Immature natural killer cell (primary cell): ENCODE measurements around the gene NUP205. TPM values are rescaled to one million over a fixed set of nuclear protein-coding genes. Genes with fewer than 3 reads are reported as not detected.
"Not testable (repeated sequence)": the region's sequence is repeated elsewhere in the genome, so short reads cannot be mapped to it uniquely, and the experiment has no call there.

Source experiments
- DNase-seq, 3 donors: peaks; one replicate each; pipeline ENCODE4 v3.0.0; 2022; ENCODE audit warnings: mixed read lengths in 1 of 3
- H3K27ac Mint-ChIP-seq, 6 donors: one replicate each; pipeline ENCODE4 v1.8.0; 2020; ENCODE audit warnings: mixed read lengths in 6 of 6, mild to moderate bottlenecking in 5 of 6, inconsistent platforms in 4 of 6, moderate library complexity in 3 of 6
- H3K27me3 Mint-ChIP-seq, 3 donors: one replicate each; pipeline ENCODE4 v1.8.0; 2020 to 2021; ENCODE audit warnings: low read depth in 3 of 3, mild to moderate bottlenecking in 3 of 3, mixed read lengths in 3 of 3, moderate library complexity in 3 of 3, inconsistent platforms in 1 of 3
- H3K36me3 Mint-ChIP-seq, 3 donors: one replicate each; pipeline ENCODE4 v1.8.0; 2020; ENCODE audit warnings: mixed read lengths in 3 of 3, inconsistent platforms in 2 of 3, mild to moderate bottlenecking in 2 of 3
- H3K4me1 Mint-ChIP-seq, 2 donors: one replicate each; pipeline ENCODE4 v1.8.0; 2020; ENCODE audit warnings: inconsistent platforms in 2 of 2, mild to moderate bottlenecking in 2 of 2, mixed read lengths in 2 of 2, moderate library complexity in 1 of 2
- H3K4me3 Mint-ChIP-seq, 5 donors: one replicate each; pipeline ENCODE4 v1.8.0; 2020; ENCODE audit warnings: mild to moderate bottlenecking in 5 of 5, mixed read lengths in 5 of 5, inconsistent platforms in 3 of 5, moderate library complexity in 3 of 5
- H3K9me3 Mint-ChIP-seq, 6 donors: one replicate each; pipeline ENCODE4 v1.8.0; 2020; ENCODE audit warnings: mild to moderate bottlenecking in 6 of 6, mixed read lengths in 6 of 6, inconsistent platforms in 4 of 6, moderate library complexity in 3 of 6
- polyA plus RNA-seq, 3 donors: library from polyadenylated mRNA; unstranded; fragments of 300-500 nt; fragmentation: Illumina TruSeq; gene quantifications; one replicate each; pipeline ENCODE4 v1.2.3, GENCODE V29; 2021

Gene NUP205
- polyA plus RNA-seq, 3 donors from 2014 or later, result 7.3 to 29.7 (median 15.5) TPM

- Mint-ChIP-seq H3K9me3 (no peaks in the 10 kb centered on the region), H3K36me3 (peaks cover 7 to 24% (median 20%) of the 10 kb centered on the region in 3 donors), H3K27me3 (no peaks in the 10 kb centered on the region), H3K27ac (peak overlapping the region in 1 of 6 donors; percentile 11), H3K4me1 (peaks cover 14 to 39% of the 10 kb centered on the region in 2 donors), H3K4me3 (no peak overlapping the region)
- DNase-seq, result no peak
Measured at GRCh38 chr7:135672560-135673359, 115.0 kb downstream of the NUP205 start.

GRCh38 chr7:135673360-135673706 is 115.6 kb downstream of the NUP205 start:
- Mint-ChIP-seq H3K27ac (peak overlapping the region in 2 of 6 donors; percentile 11 to 20), H3K4me3 (no peak overlapping the region), H3K4me1 (peaks cover 12 to 33% of the 10 kb centered on the region in 2 donors), H3K36me3 (peaks cover 7 to 26% (median 22%) of the 10 kb centered on the region in 3 donors), H3K9me3 (no peaks in the 10 kb centered on the region), H3K27me3 (no peaks in the 10 kb centered on the region)
- DNase-seq, result no peak

GRCh38 chr7:135678612-135679575 is 121.2 kb downstream of the NUP205 start:
- H3K27me3 Mint-ChIP-seq, result peaks cover 0 to 4% (median 0%) of the 10 kb centered on the region in 3 donors
- no peaks in the 10 kb centered on the region for H3K9me3 Mint-ChIP-seq
- H3K4me1 Mint-ChIP-seq, result peaks cover 2 to 6% of the 10 kb centered on the region in 2 donors
- H3K36me3 Mint-ChIP-seq, result peaks cover 4 to 32% (median 23%) of the 10 kb centered on the region in 3 donors
- peak overlapping the region in 1 of 6 donors; percentile 67 for H3K27ac Mint-ChIP-seq
- DNase-seq, result no peak
- no peak overlapping the region for H3K4me3 Mint-ChIP-seq

GRCh38 chr7:135681762-135682161 is 124.0 kb downstream of the NUP205 start:
- no peaks in the 10 kb centered on the region for H3K9me3 Mint-ChIP-seq
- peaks cover 0 to 4% (median 0%) of the 10 kb centered on the region in 3 donors for H3K27me3 Mint-ChIP-seq
- DNase-seq, result no peak
- H3K36me3 Mint-ChIP-seq, result peaks cover 0 to 22% (median 10%) of the 10 kb centered on the region in 3 donors
- H3K27ac Mint-ChIP-seq, result no peak overlapping the region
- peaks cover 2 to 6% of the 10 kb centered on the region in 2 donors for H3K4me1 Mint-ChIP-seq
- H3K4me3 Mint-ChIP-seq, result no peak overlapping the region

GRCh38 chr7:135682191-135682590 is 124.5 kb downstream of the NUP205 start:
- peaks cover 2 to 6% of the 10 kb centered on the region in 2 donors for H3K4me1 Mint-ChIP-seq

GRCh38 chr7:135683609-135684008 is 125.9 kb downstream of the NUP205 start:
- Mint-ChIP-seq H3K4me1 (peaks cover 2 to 6% of the 10 kb centered on the region in 2 donors), H3K27me3 (peaks cover 0 to 4% (median 0%) of the 10 kb centered on the region in 3 donors), H3K9me3 (no peaks in the 10 kb centered on the region), H3K4me3 (no peak overlapping the region), H3K36me3 (peaks cover 4 to 15% (median 5%) of the 10 kb centered on the region in 3 donors), H3K27ac (peak overlapping the region in 1 of 6 donors; percentile 25)
- no peak for DNase-seq

More at GRCh38 chr7:135682191-135682590, 124.5 kb downstream of the NUP205 start:
- DNase-seq, result no peak
- no peak overlapping the region for H3K27ac Mint-ChIP-seq
- H3K27me3 Mint-ChIP-seq, result peaks cover 0 to 4% (median 0%) of the 10 kb centered on the region in 3 donors
- H3K9me3 Mint-ChIP-seq, result no peaks in the 10 kb centered on the region
- peaks cover 1 to 23% (median 7%) of the 10 kb centered on the region in 3 donors for H3K36me3 Mint-ChIP-seq
- no peak overlapping the region for H3K4me3 Mint-ChIP-seq

GRCh38 chr7:135684136-135684535 is 126.4 kb downstream of the NUP205 start:
- peaks cover 5 to 10% (median 5%) of the 10 kb centered on the region in 3 donors for H3K36me3 Mint-ChIP-seq
- H3K9me3 Mint-ChIP-seq, result no peaks in the 10 kb centered on the region
- peaks cover 0 to 4% (median 0%) of the 10 kb centered on the region in 3 donors for H3K27me3 Mint-ChIP-seq
- H3K4me3 Mint-ChIP-seq, result no peak overlapping the region
- DNase-seq, result no peak
- H3K4me1 Mint-ChIP-seq, result peaks cover 2 to 6% of the 10 kb centered on the region in 2 donors
- peak overlapping the region in 1 of 6 donors; percentile 25 for H3K27ac Mint-ChIP-seq

DNA sequence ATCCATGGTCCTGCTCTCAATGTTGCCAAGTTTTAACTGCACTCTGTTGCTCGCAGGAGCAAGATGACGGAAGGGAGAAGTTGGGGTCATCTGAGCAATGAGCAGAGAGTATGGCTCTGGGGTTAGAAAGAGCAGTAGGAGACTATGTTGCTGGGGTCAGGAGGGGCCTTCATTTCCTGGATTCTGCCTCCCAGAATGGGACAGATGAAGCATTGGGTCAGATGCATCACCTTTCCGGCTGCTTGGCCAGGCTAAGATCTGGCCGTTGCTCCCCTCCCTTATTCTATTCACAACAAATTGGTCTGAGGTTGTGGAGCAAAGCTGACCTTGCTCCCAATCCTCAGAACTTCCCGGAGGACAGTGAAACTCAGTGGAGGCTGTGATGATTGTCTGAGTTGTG is 127.0 kb downstream of the NUP205 start:
- H3K4me3 Mint-ChIP-seq, result no peak overlapping the region
- H3K27ac Mint-ChIP-seq, result no peak overlapping the region
- peaks cover 2 to 6% of the 10 kb centered on the region in 2 donors for H3K4me1 Mint-ChIP-seq
- peaks cover 0 to 4% (median 0%) of the 10 kb centered on the region in 3 donors for H3K27me3 Mint-ChIP-seq
- H3K36me3 Mint-ChIP-seq, result peaks cover 5 to 10% (median 10%) of the 10 kb centered on the region in 3 donors
- no peak for DNase-seq
- no peaks in the 10 kb centered on the region for H3K9me3 Mint-ChIP-seq

GRCh38 chr7:135685306-135686084 is 127.8 kb downstream of the NUP205 start:
- H3K9me3 Mint-ChIP-seq, result no peaks in the 10 kb centered on the region
- H3K4me3 Mint-ChIP-seq, result no peak overlapping the region
- H3K36me3 Mint-ChIP-seq, result peaks cover 5 to 10% (median 8%) of the 10 kb centered on the region in 3 donors
- no peak for DNase-seq
- H3K27ac Mint-ChIP-seq, result no peak overlapping the region
- peaks cover 0 to 2% (median 0%) of the 10 kb centered on the region in 3 donors for H3K27me3 Mint-ChIP-seq
- H3K4me1 Mint-ChIP-seq, result peaks cover 0 to 3% of the 10 kb centered on the region in 2 donors

- Mint-ChIP-seq H3K36me3 (peaks cover 5 to 15% (median 10%) of the 10 kb centered on the region in 3 donors), H3K4me3 (no peak overlapping the region), H3K27me3 (no peaks in the 10 kb centered on the region), H3K4me1 (no peaks in the 10 kb centered on the region), H3K27ac (peak overlapping the region in 2 of 6 donors; percentile 1 to 63), H3K9me3 (no peaks in the 10 kb centered on the region)
- DNase-seq, result no peak
Measured at GRCh38 chr7:135687466-135687865, 129.7 kb downstream of the NUP205 start.

GRCh38 chr7:135690566-135690965 is 132.8 kb downstream of the NUP205 start:
- H3K9me3 Mint-ChIP-seq, result no peaks in the 10 kb centered on the region
- no peak overlapping the region for H3K4me3 Mint-ChIP-seq
- DNase-seq, result no peak
- H3K27me3 Mint-ChIP-seq, result no peaks in the 10 kb centered on the region
- H3K4me1 Mint-ChIP-seq, result no peaks in the 10 kb centered on the region
- H3K27ac Mint-ChIP-seq, result no peak overlapping the region
- H3K36me3 Mint-ChIP-seq, result peaks cover 7 to 24% (median 23%) of the 10 kb centered on the region in 3 donors

- Mint-ChIP-seq H3K9me3 (no peaks in the 10 kb centered on the region), H3K27me3 (peaks cover 0 to 2% (median 0%) of the 10 kb centered on the region in 3 donors)
- no peak for DNase-seq
Measured at GRCh38 chr7:135692055-135692454, 134.3 kb downstream of the NUP205 start.

DNA sequence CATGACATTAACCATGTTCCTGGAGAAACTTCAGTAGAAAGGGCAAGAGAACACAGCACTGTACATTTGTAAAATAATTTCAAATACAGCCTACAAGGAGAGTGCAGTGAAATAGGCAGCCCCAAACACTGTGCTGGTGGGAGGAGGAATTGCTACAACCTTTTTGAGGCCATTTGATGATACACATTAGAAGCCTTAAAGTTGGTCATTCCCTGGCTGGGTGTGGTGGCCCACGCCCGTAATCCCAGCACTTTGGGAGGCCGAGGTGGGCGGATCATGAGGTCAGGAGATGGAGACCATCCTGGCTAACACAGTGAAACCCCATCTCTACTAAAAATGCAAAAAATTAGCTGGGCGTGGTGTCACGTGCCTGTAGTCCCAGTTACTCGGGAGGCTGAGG is 134.9 kb downstream of the NUP205 start:
- H3K4me3 Mint-ChIP-seq, H3K27ac Mint-ChIP-seq, H3K27me3 Mint-ChIP-seq, H3K4me1 Mint-ChIP-seq, DNase-seq, H3K9me3 Mint-ChIP-seq: not testable (repeated sequence)
- H3K36me3 Mint-ChIP-seq, result peaks cover 2 to 30% (median 24%) of the 10 kb centered on the region in 3 donors

More at GRCh38 chr7:135692055-135692454, 134.3 kb downstream of the NUP205 start:
- H3K4me1 Mint-ChIP-seq, result no peaks in the 10 kb centered on the region
- peaks cover 7 to 30% (median 28%) of the 10 kb centered on the region in 3 donors for H3K36me3 Mint-ChIP-seq
- no peak overlapping the region for H3K27ac Mint-ChIP-seq
- no peak overlapping the region for H3K4me3 Mint-ChIP-seq
